Measurements from ENCODE around the gene SELENOV. TPM values are rescaled to one million over a fixed set of nuclear protein-coding genes. Genes with fewer than 3 reads are reported as not detected.

The SELENOV gene
- total RNA-seq, 1 experiment from 2014 or later = not detected

DNA sequence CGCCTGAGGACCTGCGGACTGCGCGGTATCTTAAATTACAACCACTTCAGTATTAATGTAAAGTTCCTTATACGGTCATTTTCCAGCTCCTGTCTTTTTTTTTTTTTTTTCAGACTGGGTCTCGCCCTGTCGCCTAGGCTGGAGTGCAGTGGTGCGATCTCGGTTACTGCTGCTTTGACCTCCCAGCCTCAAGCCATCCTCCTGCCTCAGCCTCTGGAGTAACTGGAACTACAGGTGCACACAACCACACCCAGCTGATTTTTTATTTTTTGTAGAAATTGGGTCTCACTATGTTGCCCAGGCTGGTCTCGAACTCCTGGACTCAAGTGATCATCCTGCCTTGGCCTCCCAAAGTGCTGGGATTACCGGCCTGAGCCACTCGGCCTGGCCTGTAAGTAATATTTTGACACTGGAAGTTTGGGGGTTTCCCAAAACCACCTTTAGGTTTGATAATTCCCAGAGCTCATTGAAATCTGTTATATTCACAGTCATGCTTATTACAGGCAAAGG is 18.1 kb downstream of the SELENOV start:
- Histone ChIP-seq H3K27ac (ENCODE audit: low read depth, low read length) (no peak overlapping the region), H3K9ac (ENCODE audit: low read length) (no peak overlapping the region), H3K4me3 (replicated peaks in 1 of 2; ENCODE audit: low read depth in 1 of 2, low read length in 2 of 2) (peak overlapping the region; percentile 67 to 82; a peak in 3 of 4 replicates), H3K4me2 (ENCODE audit: low read length) (peak overlapping the region; percentile 97), H3K27me3 (ENCODE audit: insufficient read depth, low read length) (no peaks in the 10 kb centered on the region), H3K9me3 (ENCODE audit: control insufficient read depth in 1 of 2, insufficient read depth in 1 of 2, low read depth in 1 of 2, low read length in 2 of 2) (no peaks in the 10 kb centered on the region), H2AFZ (ENCODE audit: low read depth, low read length, poor library complexity, severe bottlenecking) (no peak overlapping the region), H3K79me2 (ENCODE audit: insufficient read depth, low read length) (peaks cover under 1% of the 10 kb centered on the region), H3K9me2 (ENCODE audit: insufficient read depth) (no peaks in the 10 kb centered on the region), H4K20me1 (ENCODE audit: insufficient read depth) (no peaks in the 10 kb centered on the region), H3K4me1 (ENCODE audit: control insufficient read depth in 1 of 2, insufficient read depth in 2 of 2, low read length in 2 of 2) (peaks cover 3 to 13% of the 10 kb centered on the region in 2 experiments; a peak in 3 of 4 replicates), H3K36me3 (ENCODE audit: control insufficient read depth in 1 of 2, insufficient read depth in 2 of 2, low read length in 2 of 2) (no peaks in the 10 kb centered on the region)
- CTCF ChIA-PET = interaction anchor here (1.0 to 2.8 kb wide), 5 partner anchors 9 to 135 kb away, joined by 3 to 24 read pairs (median 5); no protein-coding TSS in a partner anchor
- DNase-seq (ENCODE audit: low read depth, low spot score) (no peak), ATAC-seq (peak; percentile 21)
- no TSS peak for BruUV-seq (replicated peaks)
- RAD21 ChIA-PET (ENCODE audit: low non-redundant PET in 1 of 2, low total read pairs in 2 of 2, uncharacterized antibody in 2 of 2, unreplicated experiment in 2 of 2) = no interaction called here
- no peak for TF ChIP-seq MAX (IDR thresholded peaks at IDR 0.05)
- no peak for TF ChIP-seq TCF7L2 (IDR thresholded peaks at IDR 0.05; ENCODE audit: borderline replicate concordance, extremely low read depth, insufficient read depth, insufficient read length)
- no peak for TF ChIP-seq SIN3A (IDR thresholded peaks at IDR 0.05; ENCODE audit: low read depth)
- TF ChIP-seq FOSL1 (IDR thresholded peaks at IDR 0.05; ENCODE audit: low read depth) = no peak
- no peak for TF ChIP-seq POLR2AphosphoS5 (IDR thresholded peaks at IDR 0.05; ENCODE audit: low read depth, low read length)
- no peak for TF ChIP-seq EZH2 (IDR thresholded peaks at IDR 0.05)
- TF ChIP-seq POLR2A (IDR thresholded peaks at IDR 0.05; ENCODE audit: borderline replicate concordance, extremely low read depth, insufficient read depth, insufficient read length) = no peak
- TF ChIP-seq SRF (IDR thresholded peaks at IDR 0.05; ENCODE audit: low read depth) = no peak
- no peak for TF ChIP-seq CBX3 (IDR thresholded peaks at IDR 0.05; ENCODE audit: low read depth)
- TF ChIP-seq ZFX (IDR thresholded peaks at IDR 0.05) = no peak
- TF ChIP-seq ZBTB33 (IDR thresholded peaks at IDR 0.05; ENCODE audit: extremely low read depth, insufficient replicate concordance, low read length) = no peak
- no peak for TF ChIP-seq SP1 (IDR thresholded peaks at IDR 0.05; ENCODE audit: low read depth)
- POLR2A ChIA-PET = interaction anchor here (1.0 to 1.2 kb wide), 3 partner anchors 14 to 97 kb away, joined by 4 to 7 read pairs (median 5); partner anchors contain the start of gene RPS16
- intact Hi-C loops (cut with micrococcal nuclease) = loop anchor here (2.0 to 10.0 kb wide), 2 partner anchors 88 to 318 kb away; partner anchors contain the start of gene SUPT5H

All from HCT116 (cell line).